ENCODE measurements around the gene EDC3. TPM values are rescaled to one million over a fixed set of nuclear protein-coding genes. Genes with fewer than 3 reads are reported as not detected.

EDC3 gene
- total RNA-seq, 1 donor from 2014 or later: 30.5 TPM

GRCh38 chr15:74725225-74725774 lies 29.5 kb upstream of the EDC3 start, which contains the start of gene CYP1A1:
TSS of gene CYP1A1 (minus strand) at chr15:74725528. CDS start at chr15:74723097, 2,431 bp downstream.
- TF ChIP-seq CTCF (IDR thresholded peaks at IDR 0.05): no peak
- no peaks in the 10 kb centered on the region for H3K36me3 ChIP-seq
- ATAC-seq (peak; percentile 79 to 87), DNase-seq (peak; percentile 67)
- H3K4me3 ChIP-seq: peak within 1 kb of the TSS; percentile 75
- H3K27me3 ChIP-seq (ENCODE audit: low read depth): peaks cover 10% of the 10 kb centered on the region
- peak within 1 kb of the TSS; percentile 75 for H3K27ac ChIP-seq
- intact Hi-C loops (cut with DNase I): no loop called here
- H3K4me1 ChIP-seq: peaks cover 17% of the 10 kb centered on the region
- H3K9me3 ChIP-seq: no peaks in the 10 kb centered on the region

DNA sequence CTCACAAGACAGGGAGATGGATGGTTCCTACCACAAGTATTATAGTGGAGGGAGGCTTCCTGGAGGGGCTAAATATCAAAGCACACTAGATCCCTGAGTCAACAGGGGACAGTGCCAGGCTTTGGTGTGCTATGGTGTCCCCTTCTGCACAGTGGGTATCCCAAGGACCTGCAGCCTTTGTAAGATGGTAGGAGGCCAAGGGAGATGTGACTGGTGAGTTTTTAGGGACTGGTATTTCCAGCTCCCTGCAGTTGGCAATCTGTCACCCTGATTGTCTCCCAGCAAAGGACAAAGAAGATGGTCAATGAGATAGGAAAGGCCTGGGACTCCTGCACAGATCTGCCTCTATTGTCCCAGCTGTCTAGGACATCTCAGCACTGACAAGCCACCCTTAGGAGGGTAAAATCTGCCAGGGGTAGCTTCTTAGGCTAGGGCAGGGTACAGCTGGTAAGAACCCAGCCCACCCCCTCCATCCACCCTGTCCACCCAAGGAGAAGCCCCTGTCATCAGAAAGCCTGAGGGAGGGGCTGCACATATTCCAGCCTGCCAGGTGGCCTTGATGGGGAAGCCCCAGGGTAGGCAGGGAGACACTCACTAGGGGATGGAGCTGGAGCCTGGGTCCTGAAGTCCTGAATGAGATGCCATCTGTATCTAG lies 28.9 kb upstream of the EDC3 start:
- no peak for ATAC-seq
- no peak for DNase-seq
- no peaks in the 10 kb centered on the region for H3K36me3 ChIP-seq
- no peaks in the 10 kb centered on the region for H3K9me3 ChIP-seq
- H3K27ac ChIP-seq: no peak overlapping the region
- H3K27me3 ChIP-seq (ENCODE audit: low read depth): peaks cover 10% of the 10 kb centered on the region
- peaks cover 17% of the 10 kb centered on the region for H3K4me1 ChIP-seq
- intact Hi-C loops (cut with DNase I): no loop called here
- H3K4me3 ChIP-seq: no peak overlapping the region
- TF ChIP-seq CTCF (IDR thresholded peaks at IDR 0.05): no peak

GRCh38 chr15:74723754-74724334 lies 28.0 kb upstream of the EDC3 start:
- no peak for DNase-seq
- Histone ChIP-seq H3K27ac (no peak overlapping the region), H3K27me3 (ENCODE audit: low read depth) (peaks cover 10% of the 10 kb centered on the region), H3K4me3 (no peak overlapping the region), H3K4me1 (peaks cover 17% of the 10 kb centered on the region), H3K9me3 (no peaks in the 10 kb centered on the region), H3K36me3 (no peaks in the 10 kb centered on the region)
- intact Hi-C loops (cut with DNase I): no loop called here
- TF ChIP-seq CTCF (IDR thresholded peaks at IDR 0.05): no peak
- peak in 1 of 2 donors; percentile 57 for ATAC-seq

DNA sequence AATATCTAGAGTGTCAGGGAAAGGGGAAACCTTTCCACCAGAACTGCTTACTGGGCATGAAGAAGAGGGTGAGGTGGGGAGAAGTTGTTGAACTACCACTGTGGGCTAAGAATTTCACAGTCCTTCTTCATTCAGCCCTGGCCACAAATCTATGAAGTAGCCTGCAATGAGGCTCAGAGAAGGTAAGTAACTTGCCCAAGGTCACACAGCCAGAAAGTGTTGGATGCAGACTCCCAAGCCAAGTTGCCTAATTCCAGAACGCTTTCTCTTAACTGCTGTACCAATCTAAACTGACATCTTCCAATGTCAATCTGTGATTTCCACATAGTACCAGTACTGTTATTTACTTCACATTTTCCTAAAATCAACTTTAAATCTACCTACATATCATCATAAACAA lies 27.4 kb upstream of the EDC3 start:
- intact Hi-C loops (cut with DNase I): no loop called here
- TF ChIP-seq CTCF (IDR thresholded peaks at IDR 0.05): no peak
- Histone ChIP-seq H3K27ac (no peak overlapping the region), H3K9me3 (no peaks in the 10 kb centered on the region), H3K36me3 (no peaks in the 10 kb centered on the region), H3K4me1 (peaks cover 17% of the 10 kb centered on the region), H3K27me3 (ENCODE audit: low read depth) (peaks cover 10% of the 10 kb centered on the region), H3K4me3 (no peak overlapping the region)
- no peak for DNase-seq
- ATAC-seq: no peak

- intact Hi-C loops (cut with DNase I): no loop called here
- Histone ChIP-seq H3K27ac (no peak overlapping the region), H3K36me3 (no peaks in the 10 kb centered on the region), H3K9me3 (no peaks in the 10 kb centered on the region), H3K4me1 (peaks cover 17% of the 10 kb centered on the region), H3K4me3 (no peak overlapping the region), H3K27me3 (ENCODE audit: low read depth) (peaks cover 6% of the 10 kb centered on the region)
- no peak for TF ChIP-seq CTCF (IDR thresholded peaks at IDR 0.05)
- DNase-seq: no peak
- no peak for ATAC-seq
These were observed 26.8 kb upstream of the EDC3 start for GRCh38 chr15:74722591-74722990.

Data from lower lobe of right lung (tissue), 2 donors.